Measurements from ENCODE around the gene CFAP46. TPM values are rescaled to one million over a fixed set of nuclear protein-coding genes. Genes with fewer than 3 reads are reported as not detected.

The CFAP46 gene
- total RNA-seq, 1 donor from 2014 or later = 1.3 TPM

GRCh38 chr10:132851451-132851850 is 90.9 kb downstream of the CFAP46 start:
- no peak for DNase-seq (ENCODE audit: low read depth)
- FAIRE-seq = no peak
- peaks cover 8% of the 10 kb centered on the region for H3K27me3 ChIP-seq (ENCODE audit: insufficient read depth, low read length)
- peaks cover 3% of the 10 kb centered on the region for H3K9me3 ChIP-seq (ENCODE audit: insufficient read depth, low read depth, low read length)
- Mint-ChIP-seq H3K27me3 (ENCODE audit: low read depth, unreplicated experiment) (peaks cover 24% of the 10 kb centered on the region), H3K27ac (ENCODE audit: unreplicated experiment) (no peak overlapping the region), H3K4me1 (ENCODE audit: low read depth, unreplicated experiment) (no peaks in the 10 kb centered on the region), H3K36me3 (ENCODE audit: low read depth, unreplicated experiment) (peaks cover 5% of the 10 kb centered on the region), H3K9me3 (ENCODE audit: unreplicated experiment) (peaks cover 13% of the 10 kb centered on the region), H3K4me3 (ENCODE audit: unreplicated experiment) (no peak overlapping the region)
- no peaks in the 10 kb centered on the region for H3K36me3 ChIP-seq (ENCODE audit: insufficient read depth, low read length)
- H3K4me2 ChIP-seq (ENCODE audit: low read length) = no peak overlapping the region
- H4K20me1 ChIP-seq (ENCODE audit: insufficient read depth, low read length) = no peaks in the 10 kb centered on the region
- H3K9ac ChIP-seq (ENCODE audit: low read length) = no peak overlapping the region
- H3K4me3 ChIP-seq (ENCODE audit: insufficient read depth, low read depth, low read length) = no peak overlapping the region
- no peak overlapping the region for H3K27ac ChIP-seq (ENCODE audit: low read depth, low read length)
- H3K79me2 ChIP-seq (ENCODE audit: insufficient read depth, low read length) = no peaks in the 10 kb centered on the region
- H2AFZ ChIP-seq (ENCODE audit: low read depth, low read length) = no peak overlapping the region
- no peaks in the 10 kb centered on the region for H3K4me1 ChIP-seq (ENCODE audit: insufficient read depth, low read length)
- TF ChIP-seq EZH2 (IDR thresholded peaks at IDR 0.05; ENCODE audit: insufficient read depth, low read length) (no peak), CTCF (IDR thresholded peaks at IDR 0.05; ENCODE audit: insufficient read depth, low read depth, low read length) (no peak)

GRCh38 chr10:132850896-132851295 is 91.5 kb downstream of the CFAP46 start:
- Histone ChIP-seq H3K4me3 (ENCODE audit: insufficient read depth, low read depth, low read length) (no peak overlapping the region), H3K9ac (ENCODE audit: low read length) (no peak overlapping the region), H3K4me1 (ENCODE audit: insufficient read depth, low read length) (no peaks in the 10 kb centered on the region), H2AFZ (ENCODE audit: low read depth, low read length) (no peak overlapping the region), H3K27ac (ENCODE audit: low read depth, low read length) (no peak overlapping the region), H3K27me3 (ENCODE audit: insufficient read depth, low read length) (peaks cover 8% of the 10 kb centered on the region), H3K9me3 (ENCODE audit: insufficient read depth, low read depth, low read length) (peaks cover 3% of the 10 kb centered on the region), H3K4me2 (ENCODE audit: low read length) (no peak overlapping the region), H4K20me1 (ENCODE audit: insufficient read depth, low read length) (no peaks in the 10 kb centered on the region), H3K36me3 (ENCODE audit: insufficient read depth, low read length) (no peaks in the 10 kb centered on the region), H3K79me2 (ENCODE audit: insufficient read depth, low read length) (no peaks in the 10 kb centered on the region)
- TF ChIP-seq EZH2 (IDR thresholded peaks at IDR 0.05; ENCODE audit: insufficient read depth, low read length) (no peak), CTCF (IDR thresholded peaks at IDR 0.05; ENCODE audit: insufficient read depth, low read depth, low read length) (no peak)
- Mint-ChIP-seq H3K4me1 (ENCODE audit: low read depth, unreplicated experiment) (no peaks in the 10 kb centered on the region), H3K27me3 (ENCODE audit: low read depth, unreplicated experiment) (peaks cover 20% of the 10 kb centered on the region), H3K9me3 (ENCODE audit: unreplicated experiment) (peaks cover 9% of the 10 kb centered on the region), H3K36me3 (ENCODE audit: low read depth, unreplicated experiment) (peaks cover 5% of the 10 kb centered on the region), H3K27ac (ENCODE audit: unreplicated experiment) (no peak overlapping the region), H3K4me3 (ENCODE audit: unreplicated experiment) (no peak overlapping the region)
- DNase-seq (ENCODE audit: low read depth) (no peak), FAIRE-seq (no peak)

GRCh38 chr10:132850246-132850645 is 92.1 kb downstream of the CFAP46 start:
- peaks cover 21% of the 10 kb centered on the region for H3K27me3 Mint-ChIP-seq (ENCODE audit: low read depth, unreplicated experiment)
- Histone ChIP-seq H3K4me3 (ENCODE audit: insufficient read depth, low read depth, low read length) (no peak overlapping the region), H3K27me3 (ENCODE audit: insufficient read depth, low read length) (peaks cover 2% of the 10 kb centered on the region), H3K36me3 (ENCODE audit: insufficient read depth, low read length) (no peaks in the 10 kb centered on the region), H3K27ac (ENCODE audit: low read depth, low read length) (no peak overlapping the region), H3K9me3 (ENCODE audit: insufficient read depth, low read depth, low read length) (no peaks in the 10 kb centered on the region), H3K4me1 (ENCODE audit: insufficient read depth, low read length) (no peaks in the 10 kb centered on the region), H3K9ac (ENCODE audit: low read length) (no peak overlapping the region), H3K79me2 (ENCODE audit: insufficient read depth, low read length) (no peaks in the 10 kb centered on the region), H3K4me2 (ENCODE audit: low read length) (no peak overlapping the region), H4K20me1 (ENCODE audit: insufficient read depth, low read length) (no peaks in the 10 kb centered on the region), H2AFZ (ENCODE audit: low read depth, low read length) (no peak overlapping the region)
- FAIRE-seq (no peak), DNase-seq (ENCODE audit: low read depth) (no peak)
- no peak overlapping the region for H3K4me3 Mint-ChIP-seq (ENCODE audit: unreplicated experiment)
- TF ChIP-seq EZH2 (IDR thresholded peaks at IDR 0.05; ENCODE audit: insufficient read depth, low read length) (no peak), CTCF (IDR thresholded peaks at IDR 0.05; ENCODE audit: insufficient read depth, low read depth, low read length) (no peak)
- H3K36me3 Mint-ChIP-seq (ENCODE audit: low read depth, unreplicated experiment) = peaks cover 5% of the 10 kb centered on the region
- no peak overlapping the region for H3K27ac Mint-ChIP-seq (ENCODE audit: unreplicated experiment)
- no peaks in the 10 kb centered on the region for H3K4me1 Mint-ChIP-seq (ENCODE audit: low read depth, unreplicated experiment)
- H3K9me3 Mint-ChIP-seq (ENCODE audit: unreplicated experiment) = peaks cover 6% of the 10 kb centered on the region

Data from astrocyte (in vitro differentiated cells and primary cell).